Choroid plexus epithelial cell (primary cell): ENCODE data around the gene DSG2.
"Not testable (repeated sequence)": the region's sequence is repeated elsewhere in the genome, so short reads cannot be mapped to it uniquely, and the experiment has no call there.

ENCODE experiments used
- DNase-seq: peaks from one replicate; pipeline ENCODE4 v3.0.0-alpha.2; 2010; ENCODE audit warnings: low read depth
- H3K4me3 ChIP-seq: 2 replicates; pipeline ENCODE4 v1.5.1; 2011; ENCODE audit warnings: low read depth, mild to moderate bottlenecking, control low read depth, low read length, moderate library complexity
- TF ChIP-seq, protein P1 (sequence below): conservative IDR thresholded peaks from 2 replicates; pipeline ENCODE4 v1.5.1; 2011; ENCODE audit warnings: low read depth, mild to moderate bottlenecking, control low read depth, inconsistent platforms, low read length, moderate library complexity

DSG2 gene

DNA sequence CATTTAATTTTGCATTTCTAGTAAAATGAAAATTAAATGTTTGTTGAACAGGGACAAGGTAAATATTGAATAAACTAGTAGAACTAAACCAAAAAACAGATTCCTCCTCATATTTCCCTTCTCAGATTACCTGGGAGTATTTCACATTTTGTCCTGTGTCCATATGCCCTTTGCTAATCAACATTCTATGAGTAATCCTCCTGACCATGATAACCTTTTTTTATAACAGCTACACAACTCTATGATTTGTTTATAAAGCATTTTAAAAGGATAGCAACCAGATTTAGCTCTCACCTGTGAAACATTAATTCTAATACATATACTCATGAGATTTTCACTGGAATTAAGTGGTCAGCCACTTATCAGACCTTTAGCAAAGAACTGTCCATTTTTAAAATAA, 7.1 kb upstream of the DSG2 start:
- H3K4me3 ChIP-seq = no peak overlapping the region
- DNase-seq = no peak
- TF ChIP-seq, protein P1, sequence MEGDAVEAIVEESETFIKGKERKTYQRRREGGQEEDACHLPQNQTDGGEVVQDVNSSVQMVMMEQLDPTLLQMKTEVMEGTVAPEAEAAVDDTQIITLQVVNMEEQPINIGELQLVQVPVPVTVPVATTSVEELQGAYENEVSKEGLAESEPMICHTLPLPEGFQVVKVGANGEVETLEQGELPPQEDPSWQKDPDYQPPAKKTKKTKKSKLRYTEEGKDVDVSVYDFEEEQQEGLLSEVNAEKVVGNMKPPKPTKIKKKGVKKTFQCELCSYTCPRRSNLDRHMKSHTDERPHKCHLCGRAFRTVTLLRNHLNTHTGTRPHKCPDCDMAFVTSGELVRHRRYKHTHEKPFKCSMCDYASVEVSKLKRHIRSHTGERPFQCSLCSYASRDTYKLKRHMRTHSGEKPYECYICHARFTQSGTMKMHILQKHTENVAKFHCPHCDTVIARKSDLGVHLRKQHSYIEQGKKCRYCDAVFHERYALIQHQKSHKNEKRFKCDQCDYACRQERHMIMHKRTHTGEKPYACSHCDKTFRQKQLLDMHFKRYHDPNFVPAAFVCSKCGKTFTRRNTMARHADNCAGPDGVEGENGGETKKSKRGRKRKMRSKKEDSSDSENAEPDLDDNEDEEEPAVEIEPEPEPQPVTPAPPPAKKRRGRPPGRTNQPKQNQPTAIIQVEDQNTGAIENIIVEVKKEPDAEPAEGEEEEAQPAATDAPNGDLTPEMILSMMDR = no peak

DNA sequence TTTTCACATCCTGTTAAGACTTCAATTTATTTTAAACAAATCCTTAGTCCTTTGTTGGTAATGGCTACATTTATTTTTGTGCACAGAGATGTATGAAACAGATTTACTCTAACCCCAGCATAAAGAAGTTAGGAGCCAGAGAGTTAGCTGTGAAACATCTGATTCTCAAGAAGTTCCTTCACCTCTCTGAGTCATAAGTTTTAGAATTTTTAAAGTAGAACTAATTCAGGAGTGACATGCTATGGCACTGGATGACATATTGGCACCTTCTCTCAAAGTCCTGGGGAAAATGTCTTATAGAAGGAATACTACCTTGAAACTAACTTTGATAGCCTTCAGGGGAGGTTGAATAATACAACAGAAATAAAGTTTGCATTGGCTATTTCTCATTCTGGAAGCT, 6.4 kb upstream of the DSG2 start:
- no peak overlapping the region for H3K4me3 ChIP-seq
- DNase-seq = no peak
- TF ChIP-seq, protein P1 = no peak

DNA sequence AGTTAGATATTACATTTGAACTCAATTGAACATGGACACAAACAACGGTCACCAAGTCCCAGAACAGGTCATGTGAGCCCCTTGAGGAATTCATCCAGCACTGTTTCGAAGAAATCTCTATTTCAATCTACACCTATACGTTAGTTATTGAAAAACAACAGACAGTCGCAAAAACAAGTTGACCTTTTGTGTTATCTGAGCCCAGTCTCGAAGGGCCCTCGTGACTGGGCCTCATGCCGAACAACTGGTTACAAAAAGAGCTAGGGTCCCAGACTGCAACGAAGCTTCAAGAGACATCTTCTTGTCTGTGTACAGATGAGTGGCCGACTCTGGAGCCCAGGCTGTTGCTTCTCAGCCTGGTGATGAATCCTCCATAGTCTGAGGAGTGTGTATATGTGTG, 5.3 kb upstream of the DSG2 start:
- no peak for DNase-seq
- TF ChIP-seq, protein P1 = no peak
- no peak overlapping the region for H3K4me3 ChIP-seq

DNA sequence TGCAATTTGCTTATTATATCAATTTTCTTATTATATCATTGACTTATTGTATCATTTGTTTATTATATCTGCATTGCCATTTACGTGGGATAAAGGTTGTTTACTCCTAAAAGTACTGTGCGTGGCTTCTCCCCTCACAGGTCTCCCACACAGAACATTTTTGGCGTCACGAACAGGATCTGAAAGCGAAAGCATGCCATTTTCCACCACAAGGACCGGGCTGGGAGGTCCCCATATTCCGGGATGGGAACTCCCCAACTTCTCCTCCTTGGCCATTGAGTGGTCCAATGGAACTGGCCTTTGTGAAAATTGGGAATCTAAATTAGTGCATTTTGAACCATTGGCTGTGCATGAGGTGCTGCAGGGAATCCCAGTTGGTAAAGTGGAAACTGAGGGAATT, 4.8 kb upstream of the DSG2 start:
- TF ChIP-seq, protein P1 = no peak
- no peak overlapping the region for H3K4me3 ChIP-seq
- no peak for DNase-seq

DNA sequence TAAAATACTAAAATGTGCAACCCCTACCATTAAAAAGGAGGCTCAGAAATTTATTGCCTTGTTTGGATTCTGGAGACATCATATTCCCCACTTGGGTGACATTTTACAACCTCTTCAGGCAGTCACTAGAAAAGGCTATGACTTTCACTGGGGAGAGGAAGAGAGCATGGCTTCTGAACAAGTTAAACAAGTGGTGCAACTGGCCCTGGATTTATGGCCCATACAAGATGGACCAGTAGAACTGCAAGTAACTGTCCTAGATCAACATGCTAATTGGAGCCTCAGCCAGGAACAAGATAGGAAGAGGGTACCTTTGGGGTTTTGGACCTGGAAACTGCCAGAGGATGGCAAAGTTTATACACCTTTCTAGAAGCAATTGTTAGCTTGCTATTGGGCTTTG, 4.0 kb upstream of the DSG2 start:
- no peak overlapping the region for H3K4me3 ChIP-seq
- no peak for DNase-seq
- TF ChIP-seq, protein P1 = no peak

DNA sequence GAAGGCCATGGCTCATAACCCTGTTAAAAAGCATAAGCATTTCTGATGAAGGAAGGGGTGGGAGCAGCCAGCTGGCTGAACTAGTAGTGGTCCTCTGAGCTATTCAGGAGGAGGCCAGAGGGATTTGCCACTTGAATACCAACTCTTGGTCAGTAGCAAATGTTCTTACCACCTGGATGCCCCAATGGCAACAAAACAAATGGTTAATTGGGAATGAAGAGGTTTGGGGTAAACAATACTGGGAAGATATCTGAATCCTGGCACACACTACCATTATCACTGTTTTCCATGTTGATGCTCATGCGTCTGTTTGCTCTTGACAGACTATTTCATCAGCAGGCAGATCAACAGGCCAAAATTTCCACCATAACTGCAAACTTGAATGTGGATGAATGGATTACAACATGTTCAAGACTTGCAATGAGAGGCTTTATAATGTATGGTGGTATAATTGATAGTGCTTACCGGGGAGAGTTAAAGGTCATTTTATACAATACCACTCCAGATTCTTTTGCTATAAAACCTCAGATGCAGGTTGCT, 3.2 kb upstream of the DSG2 start:
- not testable (repeated sequence) for H3K4me3 ChIP-seq, DNase-seq

DNA sequence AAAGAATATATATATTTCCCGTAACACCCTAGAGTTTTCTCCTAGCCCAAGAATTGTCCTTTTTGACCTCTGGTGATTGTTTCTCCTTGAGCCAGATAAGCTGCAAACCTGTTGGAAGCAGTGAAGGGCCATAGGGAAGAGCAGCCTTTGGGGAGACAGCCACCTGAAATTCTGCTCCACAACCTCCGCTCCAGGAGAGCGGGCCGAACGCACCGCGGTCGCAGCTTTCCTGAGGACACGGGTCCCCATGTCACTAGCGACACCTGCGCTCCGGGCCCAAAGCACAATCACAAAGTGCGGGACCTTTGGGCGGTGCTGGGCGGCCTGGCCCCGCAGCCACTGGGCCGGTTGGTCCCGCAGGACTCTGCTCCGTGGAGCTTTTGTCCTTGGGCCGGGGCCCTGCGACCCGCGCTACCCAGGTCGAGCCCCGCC, 557 bp upstream of the DSG2 start:
- H3K4me3 ChIP-seq = peak overlapping the region; percentile 81
- no peak for DNase-seq
- TF ChIP-seq, protein P1 = no peak
